ENCODE results near the gene CCNY.

The CCNY gene

DNA sequence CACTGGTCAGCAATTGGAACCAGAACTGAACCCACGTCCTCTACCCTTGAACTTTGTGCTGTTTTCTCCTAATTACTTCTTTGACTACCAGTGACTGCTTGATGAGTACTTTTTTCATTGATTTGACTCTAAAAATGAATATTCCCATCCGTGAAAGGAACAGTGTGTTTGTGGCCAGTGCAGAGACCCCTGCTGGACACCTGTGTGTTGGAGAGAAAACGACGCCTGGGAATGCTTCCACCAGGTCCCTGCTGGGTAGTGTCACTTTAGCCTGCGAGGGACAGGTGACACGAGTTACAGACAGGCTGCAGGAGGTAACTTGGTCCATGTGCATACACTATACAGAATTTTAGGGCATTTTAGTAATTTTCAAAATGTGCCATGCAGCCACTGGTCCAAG lies 262.1 kb downstream of the CCNY start:
- H3K9me3 ChIP-seq (ENCODE audit: control insufficient read depth, low read length), result no peaks in the 10 kb centered on the region
- no peak overlapping the region for H3K4me2 ChIP-seq (ENCODE audit: low read length)
- H2AFZ ChIP-seq, result no peak overlapping the region
- H3K4me1 ChIP-seq, result no peaks in the 10 kb centered on the region
- H3K27ac ChIP-seq, result no peak overlapping the region
- TF ChIP-seq, protein P1, sequence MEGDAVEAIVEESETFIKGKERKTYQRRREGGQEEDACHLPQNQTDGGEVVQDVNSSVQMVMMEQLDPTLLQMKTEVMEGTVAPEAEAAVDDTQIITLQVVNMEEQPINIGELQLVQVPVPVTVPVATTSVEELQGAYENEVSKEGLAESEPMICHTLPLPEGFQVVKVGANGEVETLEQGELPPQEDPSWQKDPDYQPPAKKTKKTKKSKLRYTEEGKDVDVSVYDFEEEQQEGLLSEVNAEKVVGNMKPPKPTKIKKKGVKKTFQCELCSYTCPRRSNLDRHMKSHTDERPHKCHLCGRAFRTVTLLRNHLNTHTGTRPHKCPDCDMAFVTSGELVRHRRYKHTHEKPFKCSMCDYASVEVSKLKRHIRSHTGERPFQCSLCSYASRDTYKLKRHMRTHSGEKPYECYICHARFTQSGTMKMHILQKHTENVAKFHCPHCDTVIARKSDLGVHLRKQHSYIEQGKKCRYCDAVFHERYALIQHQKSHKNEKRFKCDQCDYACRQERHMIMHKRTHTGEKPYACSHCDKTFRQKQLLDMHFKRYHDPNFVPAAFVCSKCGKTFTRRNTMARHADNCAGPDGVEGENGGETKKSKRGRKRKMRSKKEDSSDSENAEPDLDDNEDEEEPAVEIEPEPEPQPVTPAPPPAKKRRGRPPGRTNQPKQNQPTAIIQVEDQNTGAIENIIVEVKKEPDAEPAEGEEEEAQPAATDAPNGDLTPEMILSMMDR (IDR thresholded peaks at IDR 0.05), result peak; percentile 46
- no peaks in the 10 kb centered on the region for H3K36me3 ChIP-seq (ENCODE audit: control insufficient read depth, insufficient read depth, low read length)
- no peak overlapping the region for H3K9ac ChIP-seq
- H3K4me3 ChIP-seq (ENCODE audit: low read depth, low read length), result no peak overlapping the region
- H3K79me2 ChIP-seq, result no peaks in the 10 kb centered on the region
- H3K27me3 ChIP-seq (ENCODE audit: control insufficient read depth, insufficient read depth, low read length), result no peaks in the 10 kb centered on the region

DNA sequence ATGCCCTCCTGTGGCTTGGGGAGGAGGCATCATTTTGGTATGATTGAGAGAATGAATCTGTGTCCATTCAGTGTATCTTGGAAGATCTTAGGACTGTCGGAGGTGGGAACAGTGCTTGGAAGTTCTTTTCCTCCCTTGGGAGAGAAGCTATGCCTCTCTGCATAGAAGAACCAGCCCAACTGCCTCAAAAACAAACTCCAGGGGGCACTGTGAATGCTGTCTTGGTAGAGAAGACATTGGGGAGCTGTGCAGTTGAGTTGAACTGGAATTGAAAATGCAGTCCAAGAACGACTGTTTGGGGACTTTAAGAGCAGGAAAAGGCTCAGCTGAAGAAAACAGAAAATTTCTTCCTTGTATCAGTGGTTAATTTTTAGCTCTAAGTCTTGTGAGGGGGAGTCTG lies 263.9 kb downstream of the CCNY start:
- Histone ChIP-seq H3K4me1 (no peaks in the 10 kb centered on the region), H3K27me3 (ENCODE audit: control insufficient read depth, insufficient read depth, low read length) (no peaks in the 10 kb centered on the region), H3K36me3 (ENCODE audit: control insufficient read depth, insufficient read depth, low read length) (no peaks in the 10 kb centered on the region), H3K9ac (no peak overlapping the region), H3K9me3 (ENCODE audit: control insufficient read depth, low read length) (no peaks in the 10 kb centered on the region), H3K27ac (no peak overlapping the region), H3K79me2 (no peaks in the 10 kb centered on the region), H3K4me2 (ENCODE audit: low read length) (no peak overlapping the region), H2AFZ (no peak overlapping the region), H3K4me3 (ENCODE audit: low read depth, low read length) (no peak overlapping the region)
- TF ChIP-seq, protein P1 (IDR thresholded peaks at IDR 0.05), result no peak

DNA sequence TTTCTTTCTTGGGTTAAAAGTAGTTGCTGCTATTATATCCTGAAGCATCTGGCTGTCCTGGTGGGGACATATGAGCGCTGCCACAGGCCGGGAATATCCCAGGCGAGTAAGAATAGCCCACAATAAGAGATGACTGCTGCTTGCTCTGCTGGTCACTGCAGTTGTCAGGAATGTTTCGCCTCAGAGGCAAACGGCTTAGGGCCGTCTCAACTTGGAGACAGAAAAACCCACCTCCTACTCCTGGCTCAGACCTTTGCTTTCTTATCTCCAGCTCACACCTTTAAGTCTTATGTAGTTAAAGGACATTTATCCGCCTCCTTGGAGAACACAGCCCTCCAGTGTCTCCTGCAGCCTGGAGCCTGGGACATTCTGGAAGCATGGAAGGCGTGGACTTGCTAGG lies 268.9 kb downstream of the CCNY start, which contains the start of gene GJD4:
Gene GJD4, plus strand, starts transcription at position 151 of the 400 bp plus-strand sequence. Its CDS starts 227 bp downstream, at position 378.
- no peaks in the 10 kb centered on the region for H3K79me2 ChIP-seq
- no peak within 1 kb of the TSS for H3K9ac ChIP-seq
- H3K4me1 ChIP-seq, result no peaks in the 10 kb centered on the region
- H3K27me3 ChIP-seq (ENCODE audit: control insufficient read depth, insufficient read depth, low read length), result no peaks in the 10 kb centered on the region
- no peak within 1 kb of the TSS for H2AFZ ChIP-seq
- H3K9me3 ChIP-seq (ENCODE audit: control insufficient read depth, low read length), result no peaks in the 10 kb centered on the region
- H3K36me3 ChIP-seq (ENCODE audit: control insufficient read depth, insufficient read depth, low read length), result no peaks in the 10 kb centered on the region
- TF ChIP-seq, protein P1 (IDR thresholded peaks at IDR 0.05), result no peak
- no peak within 1 kb of the TSS for H3K4me2 ChIP-seq (ENCODE audit: low read length)
- H3K27ac ChIP-seq, result no peak within 1 kb of the TSS
- H3K4me3 ChIP-seq (ENCODE audit: low read depth, low read length), result no peak within 1 kb of the TSS

DNA sequence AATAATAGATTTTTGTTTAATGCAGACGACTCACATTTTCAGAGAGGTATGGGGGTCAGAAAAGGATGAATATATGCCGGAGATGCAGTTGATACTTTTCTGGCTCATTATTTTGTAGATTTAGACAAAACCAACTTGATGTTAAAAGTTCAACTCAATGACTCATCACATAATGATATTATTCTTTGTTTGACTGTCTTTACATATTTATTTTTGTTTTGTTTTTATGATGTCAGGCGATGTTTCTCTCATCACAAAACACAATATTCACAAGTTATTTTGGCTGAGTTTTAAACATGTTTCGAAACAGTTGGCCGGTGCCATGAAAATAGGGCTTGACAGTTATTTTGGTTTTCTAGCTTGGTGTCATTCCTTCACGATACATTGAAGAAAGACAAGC lies 270.1 kb downstream of the CCNY start:
- TF ChIP-seq, protein P1 (IDR thresholded peaks at IDR 0.05), result no peak
- H3K4me1 ChIP-seq, result no peaks in the 10 kb centered on the region
- H3K27me3 ChIP-seq (ENCODE audit: control insufficient read depth, insufficient read depth, low read length), result no peaks in the 10 kb centered on the region

More for the DNA sequence above, 270.1 kb downstream of the CCNY start:
- Histone ChIP-seq H3K36me3 (ENCODE audit: control insufficient read depth, insufficient read depth, low read length) (no peaks in the 10 kb centered on the region), H3K9me3 (ENCODE audit: control insufficient read depth, low read length) (no peaks in the 10 kb centered on the region), H3K79me2 (no peaks in the 10 kb centered on the region), H3K27ac (no peak overlapping the region), H2AFZ (no peak overlapping the region), H3K4me2 (ENCODE audit: low read length) (no peak overlapping the region), H3K9ac (no peak overlapping the region), H3K4me3 (ENCODE audit: low read depth, low read length) (no peak overlapping the region)
